Measurements from ENCODE around the gene SPN.

Gene SPN

GRCh38 chr16:29641561-29641960 lies 21.5 kb upstream of the SPN start:
- H3K4me3 ChIP-seq (ENCODE audit: low read depth, low read length), result no peak overlapping the region
- TF ChIP-seq CTCF (IDR thresholded peaks at IDR 0.05; ENCODE audit: low read depth, low read length, missing control alignments), result peak; percentile 9
- no peak for DNase-seq (ENCODE audit: low read depth)

- H3K4me3 ChIP-seq (ENCODE audit: low read depth, low read length), result no peak overlapping the region
- no peak for TF ChIP-seq CTCF (IDR thresholded peaks at IDR 0.05; ENCODE audit: low read depth, low read length, missing control alignments)
- no peak for DNase-seq (ENCODE audit: low read depth)
Observed at GRCh38 chr16:29643596-29643995, 19.5 kb upstream of the SPN start.

GRCh38 chr16:29644338-29644857 lies 18.6 kb upstream of the SPN start:
- TF ChIP-seq CTCF (IDR thresholded peaks at IDR 0.05; ENCODE audit: low read depth, low read length, missing control alignments), result no peak

GRCh38 chr16:29644973-29645693 lies 17.9 kb upstream of the SPN start:
- no peak for DNase-seq (ENCODE audit: low read depth)
- no peak overlapping the region for H3K4me3 ChIP-seq (ENCODE audit: low read depth, low read length)
- no peak for TF ChIP-seq CTCF (IDR thresholded peaks at IDR 0.05; ENCODE audit: low read depth, low read length, missing control alignments)

More at GRCh38 chr16:29644338-29644857, 18.6 kb upstream of the SPN start:
- H3K4me3 ChIP-seq (ENCODE audit: low read depth, low read length), result no peak overlapping the region
- peak; percentile 75 for DNase-seq (ENCODE audit: low read depth)

- no peak for TF ChIP-seq CTCF (IDR thresholded peaks at IDR 0.05; ENCODE audit: low read depth, low read length, missing control alignments)
- DNase-seq (ENCODE audit: low read depth), result peak; percentile 88
- H3K4me3 ChIP-seq (ENCODE audit: low read depth, low read length), result no peak overlapping the region
Observed at GRCh38 chr16:29645694-29646187, 17.3 kb upstream of the SPN start.

- no peak for TF ChIP-seq CTCF (IDR thresholded peaks at IDR 0.05; ENCODE audit: low read depth, low read length, missing control alignments)
- DNase-seq (ENCODE audit: low read depth), result no peak
Observed at GRCh38 chr16:29646947-29647346, 16.1 kb upstream of the SPN start.

More at GRCh38 chr16:29646947-29647346, 16.1 kb upstream of the SPN start:
- no peak overlapping the region for H3K4me3 ChIP-seq (ENCODE audit: low read depth, low read length)

Measured in GM12864 (cell line).